NT2/D1 (cell line): ENCODE results near the gene RENBP.

Experiments
- SUZ12 ChIP-seq: IDR thresholded peaks from 2 replicates; pipeline ENCODE4 v1.6.1; 2011; ENCODE audit not compliant: insufficient read length, insufficient read depth; ENCODE audit errors: extremely low read depth
- ZNF274 ChIP-seq: IDR thresholded peaks from 2 replicates; pipeline ENCODE4 v1.6.1; 2011; ENCODE audit warnings: mild to moderate bottlenecking, low read depth, low read length

DNA sequence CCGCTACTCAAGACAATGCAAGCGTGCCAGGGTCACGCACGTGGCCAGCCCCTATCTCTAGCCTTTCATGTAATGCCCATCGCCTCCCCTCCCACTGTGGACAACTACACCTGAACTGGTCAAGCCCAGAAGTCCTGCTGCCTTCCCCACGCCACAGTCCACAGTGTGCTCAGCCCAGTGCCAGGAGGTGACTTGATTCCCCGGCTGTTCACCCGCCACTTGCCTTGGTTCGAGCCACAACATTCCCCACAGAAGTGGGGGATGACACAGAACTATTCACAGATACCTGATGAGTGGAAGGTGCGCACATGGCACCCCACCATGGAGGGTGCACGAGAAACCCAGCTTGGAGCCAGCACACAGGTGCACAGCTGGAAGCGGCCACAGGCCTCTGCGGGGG is 25.2 kb downstream of the RENBP start:
- TF ChIP-seq SUZ12 (no peak), ZNF274 (no peak)
